SK-N-SH (cell line): ENCODE data around the gene GALNT14.

Experiments
- CTCF ChIP-seq: fragments of 200-600 bp; sonication (generic); IDR thresholded peaks from 2 replicates; pipeline ENCODE4 v1.6.1; 2017; ENCODE audit warnings: antibody characterized with exemption, mild to moderate bottlenecking, moderate library complexity
- POLR2AphosphoS5 ChIP-seq: IDR thresholded peaks from 2 replicates; pipeline ENCODE4 v1.6.1; 2012; ENCODE audit warnings: low read depth, low read length

GRCh38 chr2:30981510-30981909 lies 156.7 kb downstream of the GALNT14 start:
- no peak for TF ChIP-seq POLR2AphosphoS5
- no peak for TF ChIP-seq CTCF
